ENCODE measurements around the gene SORL1-AS1.

The SORL1-AS1 gene

DNA sequence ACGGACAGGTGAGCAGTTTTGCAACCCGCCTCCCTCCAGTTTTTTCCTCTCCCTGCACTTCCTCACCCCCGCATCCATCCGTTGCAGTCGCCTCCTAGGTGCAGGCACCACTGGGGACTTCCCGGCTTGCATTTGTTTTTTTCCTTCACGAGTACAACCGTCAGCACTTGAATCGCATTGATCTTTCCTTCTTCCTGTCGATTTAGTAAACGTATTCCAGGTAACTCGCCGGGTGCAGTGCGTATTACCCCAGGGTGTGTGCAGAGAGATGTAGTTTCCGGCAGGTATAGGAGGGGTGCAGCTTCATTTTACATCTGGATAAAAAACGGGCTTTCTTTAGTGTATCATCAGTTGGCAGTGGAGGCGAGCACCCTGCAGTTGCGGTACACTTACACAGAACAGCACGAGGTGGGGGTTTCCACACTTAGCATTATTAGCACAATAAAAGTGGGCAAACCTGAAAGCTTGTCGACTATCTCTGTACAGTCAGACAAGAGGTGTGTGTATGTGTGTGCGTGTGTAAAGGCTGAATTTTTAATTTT, at the start of gene SORL1-AS1:
TSS of gene SORL1-AS1 (minus strand) at position 359 of the 542 bp plus-strand sequence.
- Histone ChIP-seq H3F3A (ENCODE audit: insufficient read depth, low read depth) (no peaks in the 10 kb centered on the region), H3K36me3 (ENCODE audit: low read depth) (no peaks in the 10 kb centered on the region), H3K9me2 (ENCODE audit: insufficient read depth) (no peaks in the 10 kb centered on the region), H4K20me1 (ENCODE audit: insufficient read depth) (no peaks in the 10 kb centered on the region), H3K79me2 (ENCODE audit: low read depth) (no peaks in the 10 kb centered on the region), H3K27ac (no peak within 1 kb of the TSS), H3K4me2 (peak within 1 kb of the TSS; percentile 54), H3K4me3 (peak within 1 kb of the TSS; percentile 48; the same call in 1 of the 2 replicates), H3K9me3 (ENCODE audit: insufficient read depth, low read depth) (no peaks in the 10 kb centered on the region), H2AFZ (no peak within 1 kb of the TSS), H3K27me3 (ENCODE audit: insufficient read depth, low read depth) (no peaks in the 10 kb centered on the region), H3K4me1 (replicated peaks; ENCODE audit: insufficient read depth) (peaks cover 14% of the 10 kb centered on the region)
- intact Hi-C loops (cut with micrococcal nuclease; ENCODE audit: unreplicated experiment) = loop anchor here (2.0 to 10.0 kb wide), 3 partner anchors 100 to 138 kb away; no protein-coding TSS in a partner anchor
- ChIA-PET POLR2A (ENCODE audit: unreplicated experiment) (no interaction called here), CTCF (interaction anchor here (0.5 kb wide), 1 partner anchor 94 kb away, joined by 8 read pairs; no protein-coding TSS in a partner anchor)
- BruUV-seq (replicated peaks) = no TSS peak
- no peak for DNase-seq
- TF ChIP-seq, protein P1, sequence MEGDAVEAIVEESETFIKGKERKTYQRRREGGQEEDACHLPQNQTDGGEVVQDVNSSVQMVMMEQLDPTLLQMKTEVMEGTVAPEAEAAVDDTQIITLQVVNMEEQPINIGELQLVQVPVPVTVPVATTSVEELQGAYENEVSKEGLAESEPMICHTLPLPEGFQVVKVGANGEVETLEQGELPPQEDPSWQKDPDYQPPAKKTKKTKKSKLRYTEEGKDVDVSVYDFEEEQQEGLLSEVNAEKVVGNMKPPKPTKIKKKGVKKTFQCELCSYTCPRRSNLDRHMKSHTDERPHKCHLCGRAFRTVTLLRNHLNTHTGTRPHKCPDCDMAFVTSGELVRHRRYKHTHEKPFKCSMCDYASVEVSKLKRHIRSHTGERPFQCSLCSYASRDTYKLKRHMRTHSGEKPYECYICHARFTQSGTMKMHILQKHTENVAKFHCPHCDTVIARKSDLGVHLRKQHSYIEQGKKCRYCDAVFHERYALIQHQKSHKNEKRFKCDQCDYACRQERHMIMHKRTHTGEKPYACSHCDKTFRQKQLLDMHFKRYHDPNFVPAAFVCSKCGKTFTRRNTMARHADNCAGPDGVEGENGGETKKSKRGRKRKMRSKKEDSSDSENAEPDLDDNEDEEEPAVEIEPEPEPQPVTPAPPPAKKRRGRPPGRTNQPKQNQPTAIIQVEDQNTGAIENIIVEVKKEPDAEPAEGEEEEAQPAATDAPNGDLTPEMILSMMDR (conservative IDR thresholded peaks at IDR 0.05) = no peak
- TF ChIP-seq EZH2 (IDR thresholded peaks at IDR 0.05; ENCODE audit: low read depth) = no peak

DNA sequence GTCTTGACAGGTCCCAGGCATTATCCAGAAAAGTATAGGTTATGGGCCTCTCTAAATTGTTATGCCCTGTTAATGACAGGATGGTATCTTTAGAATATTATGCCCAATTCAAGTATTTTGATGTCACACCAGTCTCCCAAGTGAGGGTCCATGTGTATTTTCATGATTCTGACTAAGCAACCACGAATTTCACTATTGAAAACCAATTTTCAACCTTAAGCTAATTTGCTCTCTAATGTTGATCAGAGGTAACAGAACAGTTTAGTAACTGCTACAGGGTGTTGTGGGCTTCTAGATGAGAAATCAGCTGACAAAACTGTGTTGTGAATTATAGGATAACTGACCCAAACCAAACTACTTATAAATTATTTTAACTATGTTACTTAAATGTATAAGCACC, 48.0 kb upstream of the SORL1-AS1 start:
- Histone ChIP-seq H3K4me1 (replicated peaks; ENCODE audit: insufficient read depth) (no peaks in the 10 kb centered on the region), H3K36me3 (ENCODE audit: low read depth) (no peaks in the 10 kb centered on the region), H2AFZ (no peak overlapping the region), H3K9me3 (ENCODE audit: insufficient read depth, low read depth) (no peaks in the 10 kb centered on the region), H4K20me1 (ENCODE audit: insufficient read depth) (no peaks in the 10 kb centered on the region), H3K9me2 (ENCODE audit: insufficient read depth) (no peaks in the 10 kb centered on the region), H3K79me2 (ENCODE audit: low read depth) (no peaks in the 10 kb centered on the region), H3K27me3 (ENCODE audit: insufficient read depth, low read depth) (no peaks in the 10 kb centered on the region), H3K27ac (no peak overlapping the region), H3K4me3 (no peak overlapping the region), H3K4me2 (no peak overlapping the region), H3F3A (ENCODE audit: insufficient read depth, low read depth) (no peaks in the 10 kb centered on the region)
- ChIA-PET POLR2A (ENCODE audit: unreplicated experiment) (no interaction called here), CTCF (no interaction called here)
- intact Hi-C loops (cut with micrococcal nuclease; ENCODE audit: unreplicated experiment) = no loop called here
- no peak for DNase-seq
- no TSS peak for BruUV-seq (replicated peaks)
- TF ChIP-seq, protein P1 (conservative IDR thresholded peaks at IDR 0.05) = no peak
- TF ChIP-seq EZH2 (IDR thresholded peaks at IDR 0.05; ENCODE audit: low read depth) = no peak

DNA sequence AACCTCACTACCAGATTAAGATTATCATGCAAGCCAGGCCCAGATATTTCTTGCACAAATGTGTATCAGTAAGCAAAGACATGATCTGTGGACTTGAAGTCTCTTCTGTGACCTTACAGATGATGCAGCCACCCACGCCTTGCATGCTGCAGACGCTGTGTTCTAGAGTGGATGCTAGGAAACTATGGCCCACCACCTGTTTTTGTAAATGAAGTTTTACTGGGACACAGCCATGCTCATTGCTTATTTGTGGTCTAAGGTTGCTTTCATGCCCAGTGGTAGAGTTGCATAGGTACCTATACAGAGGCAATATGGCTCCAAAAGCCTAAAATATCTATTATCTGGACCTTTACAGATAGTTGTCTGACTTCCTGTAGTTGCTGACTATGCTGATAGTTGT, 47.5 kb upstream of the SORL1-AS1 start:
- intact Hi-C loops (cut with micrococcal nuclease; ENCODE audit: unreplicated experiment) = no loop called here
- no TSS peak for BruUV-seq (replicated peaks)

More for the DNA sequence above, 47.5 kb upstream of the SORL1-AS1 start:
- Histone ChIP-seq H3K4me3 (no peak overlapping the region), H3K27ac (no peak overlapping the region), H3K4me1 (replicated peaks; ENCODE audit: insufficient read depth) (no peaks in the 10 kb centered on the region), H3F3A (ENCODE audit: insufficient read depth, low read depth) (no peaks in the 10 kb centered on the region), H3K36me3 (ENCODE audit: low read depth) (no peaks in the 10 kb centered on the region), H3K9me2 (ENCODE audit: insufficient read depth) (no peaks in the 10 kb centered on the region), H3K4me2 (no peak overlapping the region), H3K79me2 (ENCODE audit: low read depth) (no peaks in the 10 kb centered on the region), H4K20me1 (ENCODE audit: insufficient read depth) (no peaks in the 10 kb centered on the region), H2AFZ (no peak overlapping the region), H3K27me3 (ENCODE audit: insufficient read depth, low read depth) (no peaks in the 10 kb centered on the region), H3K9me3 (ENCODE audit: insufficient read depth, low read depth) (no peaks in the 10 kb centered on the region)
- ChIA-PET POLR2A (ENCODE audit: unreplicated experiment) (no interaction called here), CTCF (no interaction called here)
- TF ChIP-seq, protein P1 (conservative IDR thresholded peaks at IDR 0.05) = no peak
- no peak for TF ChIP-seq EZH2 (IDR thresholded peaks at IDR 0.05; ENCODE audit: low read depth)
- no peak for DNase-seq
